Measurements from ENCODE around the gene LSG1.
A peak's percentile ranks its signal among the peaks of the same experiment; 100 is the strongest.

The LSG1 gene

GRCh38 chr3:194671900-194672808 is at the start of gene LSG1:
Gene LSG1 (minus strand): TSS chr3:194672191. CDS start chr3:194672162, 29 bp downstream.
- peak; percentile 97 for DNase-seq

- DNase-seq, result no peak
Measured at GRCh38 chr3:194720048-194720447, 48.1 kb upstream of the LSG1 start.

DNA sequence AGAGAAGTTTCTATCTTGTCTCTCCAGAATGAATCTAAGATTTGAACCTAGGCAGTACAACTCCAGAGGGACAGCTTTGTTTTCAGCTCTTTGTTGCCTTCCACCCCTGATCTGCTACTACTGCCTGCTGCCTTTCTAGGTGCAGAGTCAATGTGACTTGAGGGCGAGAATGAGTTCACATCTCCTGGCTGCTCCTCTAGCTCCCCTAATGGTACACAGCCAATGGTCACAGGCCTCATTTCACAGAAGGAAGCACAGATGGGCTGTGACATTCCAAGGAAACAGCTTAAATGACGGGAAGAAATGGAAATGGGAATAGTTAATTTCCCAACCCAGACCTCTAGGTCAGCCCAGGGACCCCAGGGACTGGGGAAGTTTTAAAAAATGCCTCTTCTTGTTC is 46.1 kb upstream of the LSG1 start:
- no peak for DNase-seq

GRCh38 chr3:194715022-194715800 is 43.2 kb upstream of the LSG1 start:
- DNase-seq, result no peak

DNA sequence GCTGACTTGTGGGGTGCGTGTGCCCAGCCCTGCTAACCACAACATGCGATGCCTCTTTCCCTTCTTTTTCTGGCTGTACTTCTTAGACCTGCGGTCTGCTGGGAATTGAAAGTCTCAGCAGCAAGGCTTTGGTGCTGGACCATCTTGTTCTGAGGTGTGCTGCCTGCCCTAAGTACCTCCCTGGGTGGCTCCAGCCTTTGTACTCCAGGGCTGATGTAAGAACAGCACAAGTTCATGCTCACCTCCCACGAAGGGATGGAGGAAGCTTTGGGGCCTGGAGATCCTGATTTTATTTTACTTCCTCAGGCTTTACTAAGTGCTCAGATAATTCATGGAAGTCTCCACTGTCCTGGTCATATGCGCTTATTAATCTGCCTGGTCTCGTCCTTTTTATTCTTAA is 42.6 kb upstream of the LSG1 start:
- no peak for DNase-seq

DNA sequence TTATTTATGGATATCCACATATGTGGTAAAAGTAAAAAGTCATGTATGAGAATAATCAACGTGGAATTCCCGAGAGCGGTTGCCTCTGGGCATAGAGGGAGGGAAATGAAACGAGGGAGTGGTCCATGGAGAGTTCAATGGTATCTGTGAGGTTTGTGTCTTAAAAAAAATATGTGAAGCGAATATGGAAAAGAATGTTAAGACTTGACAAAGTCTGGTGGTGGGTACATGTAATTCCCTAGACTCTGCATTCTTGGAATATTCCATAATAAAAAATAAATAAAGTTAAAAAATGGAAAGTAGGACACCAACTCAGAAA is 42.1 kb upstream of the LSG1 start:
- no peak for DNase-seq

DNA sequence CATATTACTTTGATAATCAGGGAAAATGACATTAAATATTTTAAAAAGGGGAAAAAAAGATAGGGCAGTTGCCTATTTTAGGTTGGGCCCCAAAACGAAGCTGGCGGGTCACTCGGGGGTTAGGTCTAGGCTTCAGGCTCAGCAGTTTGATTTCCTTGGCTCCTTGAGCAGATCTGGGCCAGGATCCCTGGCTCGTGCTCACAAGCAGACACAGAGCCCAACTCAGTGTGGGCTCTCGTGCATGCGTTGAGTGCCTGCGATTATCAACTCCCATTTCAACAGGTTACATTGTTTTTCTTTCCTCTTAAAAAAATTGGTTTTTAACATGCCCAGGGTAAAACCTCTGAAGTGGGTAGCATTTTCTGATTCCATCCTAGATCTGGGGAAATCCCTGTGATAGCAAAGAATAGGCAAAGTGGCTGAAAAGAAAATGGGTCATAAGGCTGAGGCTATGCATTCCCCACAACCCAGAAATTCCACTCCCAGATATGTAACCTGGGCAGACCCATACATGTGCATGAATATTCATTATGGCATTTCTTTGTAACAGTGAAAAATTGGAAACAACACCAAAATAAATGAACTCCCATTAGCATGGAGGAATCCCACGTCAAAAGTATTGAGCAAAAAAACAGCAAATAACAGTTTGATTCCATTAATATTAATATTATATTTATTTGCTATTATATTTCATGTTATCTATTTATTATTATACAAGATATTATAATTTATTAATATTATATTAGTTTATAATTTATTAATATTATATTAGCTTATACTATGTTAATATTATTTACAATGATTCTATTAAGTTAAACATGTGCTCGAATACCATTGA is 41.5 kb upstream of the LSG1 start:
- no peak for DNase-seq

- DNase-seq, result no peak
Measured at GRCh38 chr3:194711913-194712312, 39.9 kb upstream of the LSG1 start.

DNA sequence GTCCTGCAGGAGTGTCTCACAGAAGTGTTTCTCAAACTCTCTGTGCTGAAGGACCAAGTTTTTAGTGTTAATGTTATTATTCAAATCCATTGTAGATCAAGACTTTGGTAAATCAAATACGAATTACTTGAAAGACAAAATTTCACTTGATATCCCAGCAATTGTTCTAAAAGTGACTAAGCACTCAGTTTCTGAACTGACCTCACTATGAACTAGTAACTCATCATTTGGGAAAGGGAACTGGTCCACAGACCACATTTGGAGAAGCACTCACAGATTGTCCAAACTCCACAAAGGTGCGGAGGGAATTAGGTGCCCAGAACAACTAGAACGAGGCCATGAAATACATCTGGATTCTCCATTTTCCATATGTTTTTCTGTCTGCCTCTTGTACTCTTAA is 39.3 kb upstream of the LSG1 start:
- no peak for DNase-seq

DNA sequence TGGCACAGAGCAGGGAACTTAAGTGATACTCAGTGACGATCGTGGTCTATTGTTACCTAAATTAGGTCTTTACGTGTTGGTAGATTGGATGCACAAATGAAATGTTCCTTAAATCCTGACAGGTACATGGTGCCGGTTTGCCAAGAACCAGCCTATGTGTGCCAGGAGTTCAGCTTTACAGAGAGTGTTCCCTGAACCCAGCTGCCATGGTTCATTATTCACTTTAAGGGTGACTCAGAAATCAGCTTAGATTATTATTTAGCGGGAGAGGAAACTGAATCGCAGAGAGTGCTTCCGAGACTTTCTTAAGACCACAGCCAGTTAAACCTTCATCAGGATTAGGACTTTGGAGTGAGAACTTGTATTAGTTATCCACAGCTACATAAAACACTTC is 35.2 kb upstream of the LSG1 start:
- DNase-seq, result no peak

DNA sequence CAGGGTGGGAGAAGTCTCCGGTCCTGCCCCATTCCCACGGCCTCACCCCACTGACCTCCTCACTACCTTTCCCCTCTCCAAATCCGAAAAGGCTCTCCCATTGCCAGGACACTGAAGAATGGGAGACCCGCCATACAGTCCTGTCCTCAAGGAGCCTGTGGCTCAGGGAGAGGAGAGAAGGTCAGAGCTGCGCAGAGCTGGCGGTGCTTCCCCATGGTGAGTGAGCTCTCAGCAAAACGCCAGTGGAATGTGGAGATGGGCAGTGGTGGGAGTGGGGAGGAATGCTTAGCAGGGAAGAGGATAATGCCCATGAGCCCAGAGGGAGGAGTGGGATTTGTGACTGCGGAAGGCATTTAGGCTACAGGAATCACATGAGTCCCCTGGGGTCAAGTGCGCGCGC is 33.8 kb upstream of the LSG1 start:
- DNase-seq, result no peak

GRCh38 chr3:194705227-194705626 is 33.2 kb upstream of the LSG1 start:
- no peak for DNase-seq

GRCh38 chr3:194702545-194702944 is 30.6 kb upstream of the LSG1 start:
- DNase-seq, result no peak

- DNase-seq, result no peak
Measured at GRCh38 chr3:194696702-194697101, 24.7 kb upstream of the LSG1 start.

- DNase-seq, result no peak
Measured at GRCh38 chr3:194691481-194692283, 19.7 kb upstream of the LSG1 start.

GRCh38 chr3:194690501-194691372 is 18.7 kb upstream of the LSG1 start:
- DNase-seq, result no peak

- DNase-seq, result no peak
Measured at GRCh38 chr3:194689493-194689944, 17.5 kb upstream of the LSG1 start.

DNA sequence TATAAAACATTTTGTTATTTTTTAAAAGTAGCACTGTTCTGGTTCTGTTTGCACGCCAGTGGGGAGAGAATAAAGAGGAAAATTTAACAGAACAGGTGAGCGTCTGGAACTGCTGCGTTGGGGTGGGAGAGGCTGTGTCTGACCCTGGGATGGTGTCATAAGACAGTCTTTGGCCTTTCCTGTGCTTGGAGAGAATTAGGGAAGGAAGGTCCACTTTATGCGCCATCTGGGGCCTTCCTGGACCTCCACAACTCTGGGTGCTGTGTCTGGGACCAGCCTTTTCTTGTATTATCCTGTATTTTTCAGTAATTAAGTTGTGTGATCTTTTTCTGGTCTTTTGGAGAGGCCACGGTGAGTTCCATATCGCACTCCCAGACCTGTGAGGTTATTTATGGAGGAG is 17.0 kb upstream of the LSG1 start:
- DNase-seq, result no peak

GRCh38 chr3:194688200-194688740 is 16.3 kb upstream of the LSG1 start:
- no peak for DNase-seq

GRCh38 chr3:194687638-194688199 is 15.7 kb upstream of the LSG1 start:
- peak; percentile 43 for DNase-seq
